ENCODE measurements around the gene DGCR2.
"Not testable (repeated sequence)": the region's sequence is repeated elsewhere in the genome, so short reads cannot be mapped to it uniquely, and the experiment has no call there.

The DGCR2 gene

GRCh38 chr22:19024956-19025489 is 97.2 kb downstream of the DGCR2 start:
- DNase-seq, result not testable (repeated sequence)

- DNase-seq, result not testable (repeated sequence)
These were observed 98.3 kb downstream of the DGCR2 start for GRCh38 chr22:19023931-19024330.

- DNase-seq, result no peak
These were observed 99.5 kb downstream of the DGCR2 start for GRCh38 chr22:19022755-19023154.

- DNase-seq, result no peak
These were observed 102.6 kb downstream of the DGCR2 start for GRCh38 chr22:19019679-19020032.

- no peak for DNase-seq
These were observed 103.1 kb downstream of the DGCR2 start for GRCh38 chr22:19019029-19019678.

- no peak for DNase-seq
These were observed 104.0 kb downstream of the DGCR2 start for GRCh38 chr22:19018256-19018655.

- no peak for DNase-seq
These were observed 106.0 kb downstream of the DGCR2 start for GRCh38 chr22:19016081-19016766.

- no peak for DNase-seq
These were observed 107.3 kb downstream of the DGCR2 start for GRCh38 chr22:19014886-19015285.

- DNase-seq, result not testable (repeated sequence)
These were observed 108.2 kb downstream of the DGCR2 start for GRCh38 chr22:19013881-19014598.

- DNase-seq, result not testable (repeated sequence)
These were observed 108.8 kb downstream of the DGCR2 start for GRCh38 chr22:19013411-19013810.

GRCh38 chr22:19012308-19012986 is 109.8 kb downstream of the DGCR2 start:
- no peak for DNase-seq

- DNase-seq, result not testable (repeated sequence)
These were observed 110.6 kb downstream of the DGCR2 start for GRCh38 chr22:19011611-19012010.

- no peak for DNase-seq
These were observed 111.1 kb downstream of the DGCR2 start for GRCh38 chr22:19011075-19011474.

GRCh38 chr22:19005905-19006304 is 116.3 kb downstream of the DGCR2 start:
- no peak for DNase-seq

GRCh38 chr22:19004471-19004870 is 117.7 kb downstream of the DGCR2 start:
- DNase-seq, result no peak

GRCh38 chr22:19003508-19003907 is 118.7 kb downstream of the DGCR2 start:
- DNase-seq, result no peak

- DNase-seq, result no peak
These were observed 119.6 kb downstream of the DGCR2 start for GRCh38 chr22:19002684-19003038.

- DNase-seq, result no peak
These were observed 121.0 kb downstream of the DGCR2 start for GRCh38 chr22:19001204-19001603.

- not testable (repeated sequence) for DNase-seq
These were observed 122.1 kb downstream of the DGCR2 start for GRCh38 chr22:19000106-19000505.

GRCh38 chr22:18999416-18999815 is 122.8 kb downstream of the DGCR2 start:
- DNase-seq, result no peak

GRCh38 chr22:18999008-18999407 is 123.2 kb downstream of the DGCR2 start:
- no peak for DNase-seq

- DNase-seq, result no peak
These were observed 124.3 kb downstream of the DGCR2 start for GRCh38 chr22:18997925-18998315.

GRCh38 chr22:18997306-18997924 is 124.8 kb downstream of the DGCR2 start:
- DNase-seq, result no peak
